HFFc6 (cell line): Measurements from ENCODE around the gene IL1RL2. TPM values are rescaled to one million over a fixed set of nuclear protein-coding genes. Genes with fewer than 3 reads are reported as not detected.

Experiments used
- DNase-seq: peaks from one replicate; pipeline ENCODE4 v3.0.0-alpha.2; 2018
- H3K27ac Mint-ChIP-seq: 2 replicates; pipeline ENCODE4 v1.8.0; 2020; ENCODE audit warnings: mild to moderate bottlenecking, mixed read lengths
- H3K27me3 Mint-ChIP-seq: 2 replicates; pipeline ENCODE4 v1.8.0; 2021; ENCODE audit warnings: mild to moderate bottlenecking, moderate library complexity, mixed read lengths; ENCODE audit not compliant: insufficient read depth
- H3K36me3 Mint-ChIP-seq: 2 replicates; pipeline ENCODE4 v1.8.0; 2021; ENCODE audit warnings: low read depth, mixed read lengths
- H3K4me1 Mint-ChIP-seq: 2 replicates; pipeline ENCODE4 v1.8.0; 2020; ENCODE audit warnings: low read depth, mixed read lengths
- H3K4me3 Mint-ChIP-seq: 2 replicates; pipeline ENCODE4 v1.8.0; 2020; ENCODE audit warnings: mild to moderate bottlenecking, moderate library complexity, mixed read lengths
- H3K9me3 Mint-ChIP-seq: 2 replicates; pipeline ENCODE4 v1.8.0; 2020; ENCODE audit warnings: mild to moderate bottlenecking, mixed read lengths
- total RNA-seq, 6 experiments: library from RNA; stranded (reverse); fragmentation: NEBNext Ultra II Directional; extraction: Animal tissue kit (Norgen Biotek cat#: 25700); gene quantifications; 2 replicates in 1 of 6; 3 replicates in 5 of 6; pipeline ENCODE4 v1.2.3, GENCODE V29; 2021
- TF ChIP-seq, protein P1 (sequence below): fragments of 200-600 bp; sonication (generic); IDR thresholded peaks from 2 replicates; pipeline ENCODE4 v1.5.0; 2021; ENCODE audit warnings: antibody characterized with exemption, mild to moderate bottlenecking

The IL1RL2 gene
- total RNA-seq, 6 experiments from 2014 or later, result not detected

- Mint-ChIP-seq H3K36me3 (no peaks in the 10 kb centered on the region), H3K4me3 (no peak overlapping the region), H3K4me1 (peaks cover 26% of the 10 kb centered on the region), H3K9me3 (no peaks in the 10 kb centered on the region), H3K27me3 (peaks cover 6% of the 10 kb centered on the region), H3K27ac (no peak overlapping the region)
- TF ChIP-seq, protein P1, sequence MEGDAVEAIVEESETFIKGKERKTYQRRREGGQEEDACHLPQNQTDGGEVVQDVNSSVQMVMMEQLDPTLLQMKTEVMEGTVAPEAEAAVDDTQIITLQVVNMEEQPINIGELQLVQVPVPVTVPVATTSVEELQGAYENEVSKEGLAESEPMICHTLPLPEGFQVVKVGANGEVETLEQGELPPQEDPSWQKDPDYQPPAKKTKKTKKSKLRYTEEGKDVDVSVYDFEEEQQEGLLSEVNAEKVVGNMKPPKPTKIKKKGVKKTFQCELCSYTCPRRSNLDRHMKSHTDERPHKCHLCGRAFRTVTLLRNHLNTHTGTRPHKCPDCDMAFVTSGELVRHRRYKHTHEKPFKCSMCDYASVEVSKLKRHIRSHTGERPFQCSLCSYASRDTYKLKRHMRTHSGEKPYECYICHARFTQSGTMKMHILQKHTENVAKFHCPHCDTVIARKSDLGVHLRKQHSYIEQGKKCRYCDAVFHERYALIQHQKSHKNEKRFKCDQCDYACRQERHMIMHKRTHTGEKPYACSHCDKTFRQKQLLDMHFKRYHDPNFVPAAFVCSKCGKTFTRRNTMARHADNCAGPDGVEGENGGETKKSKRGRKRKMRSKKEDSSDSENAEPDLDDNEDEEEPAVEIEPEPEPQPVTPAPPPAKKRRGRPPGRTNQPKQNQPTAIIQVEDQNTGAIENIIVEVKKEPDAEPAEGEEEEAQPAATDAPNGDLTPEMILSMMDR, result no peak
- no peak for DNase-seq
These were observed 7.9 kb downstream of the IL1RL2 start for GRCh38 chr2:102194609-102195268.

DNA sequence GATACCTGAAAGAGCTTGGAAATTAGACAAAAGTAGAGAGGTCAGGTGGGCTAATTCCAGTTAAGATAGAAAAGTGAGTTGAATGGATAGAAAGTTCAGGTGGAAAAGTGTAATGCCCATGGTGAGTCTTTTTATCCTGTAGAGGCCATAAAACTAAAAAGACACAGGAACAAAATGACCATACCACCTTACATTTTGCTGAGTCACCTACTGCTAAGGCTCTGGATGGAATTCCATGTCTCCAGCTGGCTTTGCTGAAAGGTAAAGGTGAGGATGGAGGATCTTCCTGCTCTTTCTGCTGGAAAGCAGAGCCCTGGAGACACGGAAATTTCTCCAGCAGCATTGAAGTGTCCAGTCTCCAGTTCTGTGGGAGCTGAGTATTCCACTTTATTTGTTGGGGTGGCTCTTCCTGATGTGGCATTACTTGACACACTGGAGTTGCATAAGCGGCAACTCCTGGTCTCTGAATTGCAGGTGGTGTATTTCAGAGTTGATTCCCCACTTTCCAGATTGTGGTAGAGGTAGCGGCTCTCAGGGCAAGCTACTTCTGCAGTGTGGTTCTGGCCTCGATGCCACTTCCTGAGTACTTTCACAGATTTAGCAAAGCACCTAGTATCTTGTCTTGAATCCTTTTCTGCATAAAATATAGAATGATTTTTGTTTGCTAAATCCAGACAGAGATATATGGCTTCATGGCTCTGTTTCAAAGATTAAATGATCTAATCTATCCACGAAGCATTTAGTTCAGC is 10.7 kb downstream of the IL1RL2 start:
- H3K9me3 Mint-ChIP-seq, result no peaks in the 10 kb centered on the region
- TF ChIP-seq, protein P1, result no peak
- DNase-seq, result no peak

GRCh38 chr2:102200539-102200938 is 13.7 kb downstream of the IL1RL2 start:
- Mint-ChIP-seq H3K9me3 (peaks cover 8% of the 10 kb centered on the region), H3K4me3 (no peak overlapping the region), H3K27ac (no peak overlapping the region), H3K4me1 (no peaks in the 10 kb centered on the region), H3K27me3 (peaks cover 10% of the 10 kb centered on the region), H3K36me3 (peaks cover 9% of the 10 kb centered on the region; the same call in 1 of the 2 replicates)
- no peak for DNase-seq
- TF ChIP-seq, protein P1, result no peak

More for the DNA sequence above, 10.7 kb downstream of the IL1RL2 start:
- Mint-ChIP-seq H3K4me3 (no peak overlapping the region), H3K4me1 (peaks cover 14% of the 10 kb centered on the region), H3K27ac (no peak overlapping the region), H3K36me3 (no peaks in the 10 kb centered on the region), H3K27me3 (peaks cover 9% of the 10 kb centered on the region)

DNA sequence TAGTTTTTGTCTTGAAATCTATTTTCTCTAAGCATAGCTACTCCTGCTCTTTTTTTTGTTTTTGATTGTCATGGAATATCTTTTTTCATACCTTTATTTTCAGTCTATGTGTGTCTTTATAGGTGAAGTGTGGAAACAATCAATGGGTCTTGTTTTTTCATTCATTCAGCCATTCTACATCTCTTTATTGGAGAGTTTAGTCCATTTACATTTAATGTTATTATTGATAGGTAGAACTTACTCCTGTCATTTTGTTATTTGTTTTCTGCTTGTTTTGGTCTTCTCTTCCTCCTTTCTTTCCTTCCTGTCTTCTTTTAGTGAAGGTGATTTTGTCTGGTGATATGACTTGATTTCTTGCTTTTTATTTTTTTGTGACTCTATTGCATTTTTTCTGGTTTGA is 17.8 kb downstream of the IL1RL2 start:
- H3K4me3 Mint-ChIP-seq, result no peak overlapping the region

DNA sequence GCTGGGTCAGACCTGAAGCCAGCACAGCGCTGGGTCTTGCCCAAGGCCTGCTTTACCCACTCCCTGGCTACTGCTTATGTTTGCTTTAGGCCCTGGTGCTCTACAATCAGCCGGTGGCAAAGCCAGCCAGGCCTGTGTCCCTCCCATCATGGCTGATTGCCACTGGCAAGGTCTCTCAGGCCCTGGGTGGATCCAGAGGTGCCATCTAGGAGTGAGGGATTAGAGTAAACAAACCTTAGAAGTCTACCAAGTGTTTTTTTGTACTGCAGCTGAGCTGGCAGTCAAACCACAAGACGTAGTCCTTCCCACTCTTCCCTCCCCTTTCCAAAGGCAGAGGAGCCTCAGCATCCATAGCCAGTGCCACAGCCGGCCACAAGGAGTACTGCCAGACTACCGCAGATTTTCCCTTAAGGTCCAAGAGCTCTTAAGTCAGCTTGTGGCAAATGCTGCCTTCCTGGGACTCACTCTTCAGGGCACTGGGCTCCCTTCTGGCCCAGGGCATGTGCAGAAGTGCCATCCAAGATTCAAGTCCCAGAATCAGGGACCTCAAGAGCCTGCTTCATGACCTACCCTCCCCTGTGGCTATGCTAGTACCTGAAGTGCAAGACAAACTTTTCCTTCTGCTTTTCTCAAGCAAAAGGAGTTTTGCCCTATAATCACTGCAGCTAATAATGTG is 20.0 kb downstream of the IL1RL2 start:
- no peak for DNase-seq

More for the DNA sequence above, 17.8 kb downstream of the IL1RL2 start:
- Mint-ChIP-seq H3K27me3 (peaks cover 6% of the 10 kb centered on the region), H3K4me1 (no peaks in the 10 kb centered on the region), H3K36me3 (peaks cover 9% of the 10 kb centered on the region; the same call in 1 of the 2 replicates), H3K27ac (no peak overlapping the region), H3K9me3 (peaks cover 8% of the 10 kb centered on the region)
- no peak for DNase-seq
- TF ChIP-seq, protein P1, result no peak

More for the DNA sequence above, 20.0 kb downstream of the IL1RL2 start:
- TF ChIP-seq, protein P1, result no peak
- Mint-ChIP-seq H3K27me3 (peaks cover 2% of the 10 kb centered on the region), H3K4me3 (no peak overlapping the region), H3K9me3 (peaks cover 8% of the 10 kb centered on the region), H3K36me3 (peaks cover 9% of the 10 kb centered on the region; the same call in 1 of the 2 replicates), H3K27ac (no peak overlapping the region), H3K4me1 (no peaks in the 10 kb centered on the region)
